Retina (tissue), 1 donor: ENCODE data around the gene PEF1.

ENCODE experiments used
- DNase-seq: peaks from one replicate; pipeline ENCODE4 v3.0.0-alpha.2; 2016

PEF1 gene

GRCh38 chr1:31626223-31627207, 18.2 kb downstream of the PEF1 start:
- no peak for DNase-seq

- no peak for DNase-seq
Measured at GRCh38 chr1:31625561-31626222, 19.0 kb downstream of the PEF1 start.

GRCh38 chr1:31624731-31625514, 19.8 kb downstream of the PEF1 start:
- no peak for DNase-seq

GRCh38 chr1:31624309-31624708, 20.4 kb downstream of the PEF1 start:
- DNase-seq, result no peak

- no peak for DNase-seq
Measured at GRCh38 chr1:31623365-31623764, 21.3 kb downstream of the PEF1 start.

GRCh38 chr1:31621847-31622730, 22.6 kb downstream of the PEF1 start:
- no peak for DNase-seq

- DNase-seq, result no peak
Measured at GRCh38 chr1:31621498-31621820, 23.2 kb downstream of the PEF1 start.

GRCh38 chr1:31620631-31621497, 23.8 kb downstream of the PEF1 start:
- DNase-seq, result no peak

GRCh38 chr1:31618916-31619846, 25.5 kb downstream of the PEF1 start:
- no peak for DNase-seq

- DNase-seq, result peak; percentile 84
Measured at GRCh38 chr1:31617916-31618746, 26.5 kb downstream of the PEF1 start.

GRCh38 chr1:31617218-31617915, 27.3 kb downstream of the PEF1 start, which contains the start of gene HCRTR1:
HCRTR1 (plus strand) TSS chr1:31617689; CDS start chr1:31619193, 1,504 bp downstream.
- DNase-seq, result peak; percentile 10

GRCh38 chr1:31615939-31616338, 28.7 kb downstream of the PEF1 start:
- peak; percentile 5 for DNase-seq

GRCh38 chr1:31615414-31615813, 29.3 kb downstream of the PEF1 start:
- DNase-seq, result no peak

- DNase-seq, result peak; percentile 13
Measured at GRCh38 chr1:31614414-31615005, 30.2 kb downstream of the PEF1 start.

GRCh38 chr1:31609514-31610118, 35.1 kb downstream of the PEF1 start:
- DNase-seq, result no peak

GRCh38 chr1:31607360-31607759, 37.3 kb downstream of the PEF1 start:
- no peak for DNase-seq

- no peak for DNase-seq
Measured at GRCh38 chr1:31605908-31606427, 38.7 kb downstream of the PEF1 start.
